Right atrium auricular region (tissue), 2 donors: ENCODE results near the gene APOL6. TPM values are rescaled to one million over a fixed set of nuclear protein-coding genes. Genes with fewer than 3 reads are reported as not detected.

Experiments used
- DNase-seq: peaks from one replicate; pipeline ENCODE4 v3.0.0-alpha.2; 2019; ENCODE audit warnings: low spot score
- H3K27ac ChIP-seq, 2 donors: fragments of 200-600 bp; sonication (generic); 1 replicate in 1 of 2; 2 replicates in 1 of 2; pipeline ENCODE4 v1.5.1; 2016 to 2019
- H3K27me3 ChIP-seq, 2 donors: fragments of 200-600 bp; sonication (generic); one replicate each; pipeline versions ENCODE4 v1.5.1 to v1.6.0; 2017 to 2019
- H3K36me3 ChIP-seq: fragments of 200-600 bp; sonication (generic); one replicate; pipeline ENCODE4 v1.5.1; 2016
- H3K4me1 ChIP-seq, 2 donors: fragments of 200-600 bp; sonication (generic); one replicate each; pipeline versions ENCODE4 v1.5.1 to v1.6.0; 2017 to 2019
- H3K4me3 ChIP-seq, 2 donors: fragments of 200-600 bp; sonication (generic); 1 replicate in 1 of 2; 2 replicates in 1 of 2; pipeline ENCODE4 v1.5.1; 2017 to 2019; ENCODE audit warnings: mild to moderate bottlenecking in 1 of 2, moderate library complexity in 1 of 2
- H3K9me3 ChIP-seq, 2 donors: fragments of 200-600 bp; sonication (generic); one replicate each; pipeline ENCODE4 v1.5.1; 2019
- CTCF ChIP-seq, 2 donors: fragments of 200-600 bp; sonication (generic); IDR thresholded peaks; one replicate each; pipeline ENCODE4 v1.5.1; 2019; ENCODE audit warnings: antibody characterized with exemption in 2 of 2
- total RNA-seq, 2 donors: library from RNA; depleted of rRNA; stranded (reverse); fragments of >200 nt; gene quantifications; one replicate each; pipeline ENCODE4 v1.1.0, GENCODE V29; 2016

The APOL6 gene
- total RNA-seq, 2 donors from 2014 or later: 7.5 to 8.5 TPM

- H3K9me3 ChIP-seq: peaks cover 0 to 9% of the 10 kb centered on the region in 2 donors
- no peaks in the 10 kb centered on the region for H3K4me1 ChIP-seq
- H3K27ac ChIP-seq: no peak overlapping the region
- DNase-seq: no peak
- H3K27me3 ChIP-seq: no peaks in the 10 kb centered on the region
- H3K36me3 ChIP-seq: no peaks in the 10 kb centered on the region
- TF ChIP-seq CTCF (IDR thresholded peaks at IDR 0.05): no peak
- no peak overlapping the region for H3K4me3 ChIP-seq
Measured at GRCh38 chr22:35708917-35709316, 60.7 kb downstream of the APOL6 start.

GRCh38 chr22:35711336-35711735, 63.1 kb downstream of the APOL6 start:
- H3K4me1 ChIP-seq: no peaks in the 10 kb centered on the region
- H3K4me3 ChIP-seq: no peak overlapping the region
- H3K36me3 ChIP-seq: no peaks in the 10 kb centered on the region
- H3K27me3 ChIP-seq: no peaks in the 10 kb centered on the region
- DNase-seq: no peak
- H3K27ac ChIP-seq: no peak overlapping the region
- H3K9me3 ChIP-seq: peaks cover 0 to 9% of the 10 kb centered on the region in 2 donors
- no peak for TF ChIP-seq CTCF (IDR thresholded peaks at IDR 0.05)

GRCh38 chr22:35712672-35713071, 64.4 kb downstream of the APOL6 start:
- no peak for TF ChIP-seq CTCF (IDR thresholded peaks at IDR 0.05)
- peaks cover 0 to 9% of the 10 kb centered on the region in 2 donors for H3K9me3 ChIP-seq
- no peak overlapping the region for H3K4me3 ChIP-seq
- no peaks in the 10 kb centered on the region for H3K4me1 ChIP-seq
- DNase-seq: no peak
- H3K27me3 ChIP-seq: no peaks in the 10 kb centered on the region
- no peaks in the 10 kb centered on the region for H3K36me3 ChIP-seq
- no peak overlapping the region for H3K27ac ChIP-seq

GRCh38 chr22:35717572-35717971, 69.3 kb downstream of the APOL6 start, which contains the start of gene APOL5:
APOL5 (plus strand) TSS chr22:35717872; CDS start chr22:35717872, 0 bp downstream.
- no peak within 1 kb of the TSS for H3K27ac ChIP-seq
- H3K9me3 ChIP-seq: peaks cover 0 to 4% of the 10 kb centered on the region in 2 donors
- H3K27me3 ChIP-seq: no peaks in the 10 kb centered on the region
- TF ChIP-seq CTCF (IDR thresholded peaks at IDR 0.05): no peak
- DNase-seq: no peak
- H3K4me3 ChIP-seq: no peak within 1 kb of the TSS
- H3K36me3 ChIP-seq: no peaks in the 10 kb centered on the region
- no peaks in the 10 kb centered on the region for H3K4me1 ChIP-seq

Other genes starting within 250 kb of the APOL6 start
- gene MCM5, start 248.3 kb upstream of the APOL6 start, total RNA-seq: 1 to 10 TPM; 5.3 to 6.8 TPM
- 1 to 10 TPM in 1 of 2 donors, under 1 TPM in 1; 0.94 to 3.1 TPM for gene RASD2, start 107.6 kb upstream of the APOL6 start, total RNA-seq
- 1,000 to 10,000 TPM; 6,650 to 9,762 TPM for gene MB, start 31.1 kb upstream of the APOL6 start, total RNA-seq
- under 1 TPM in 1 of 2 donors, not detected in 1; 0.74 TPM for gene APOL5, start 69.4 kb downstream of the APOL6 start, total RNA-seq